Neural progenitor cell (in vitro differentiated cells): ENCODE measurements around the gene EBF4.

Source experiments
- EZH2 ChIP-seq: fragments of 200-600 bp; sonication (generic); IDR thresholded peaks from 2 replicates; pipeline ENCODE4 v1.6.1; 2017; ENCODE audit warnings: antibody characterized with exemption, mild to moderate bottlenecking, moderate library complexity
- EZH2phosphoT487 ChIP-seq: fragments of 200-600 bp; sonication (generic); IDR thresholded peaks from 2 replicates; pipeline ENCODE4 v1.6.1; 2017; ENCODE audit warnings: antibody characterized with exemption

DNA sequence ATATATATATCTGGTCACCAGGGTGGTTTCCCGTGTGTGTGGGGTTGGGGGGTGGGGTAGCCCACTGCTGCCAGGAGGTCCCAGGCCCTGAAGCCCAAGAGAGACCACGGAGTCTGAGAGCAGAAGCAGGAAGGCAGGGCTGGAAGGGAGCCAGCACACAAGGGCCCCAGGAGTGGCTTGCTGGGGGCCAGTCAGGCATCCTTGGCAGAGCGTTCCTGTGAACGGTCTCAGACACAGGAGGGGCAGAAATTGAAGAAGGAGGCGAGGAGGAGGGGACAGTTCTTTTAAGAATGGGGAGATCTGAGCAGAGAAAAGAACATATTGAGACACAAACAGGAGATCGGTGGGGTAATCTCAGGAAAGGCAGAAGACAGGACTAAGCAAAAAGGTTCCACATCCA, 1.9 kb upstream of the EBF4 start:
- TF ChIP-seq EZH2phosphoT487 (no peak), EZH2 (no peak)
